GM19240 (cell line): ENCODE measurements around the gene DOK4.

ENCODE experiments used
- DNase-seq: peaks from one replicate; pipeline ENCODE4 v3.0.0; 2011; ENCODE audit warnings: low spot score; ENCODE audit not compliant: insufficient read length

The DOK4 gene

GRCh38 chr16:57478396-57479204 is 7.7 kb downstream of the DOK4 start:
- DNase-seq = no peak

DNA sequence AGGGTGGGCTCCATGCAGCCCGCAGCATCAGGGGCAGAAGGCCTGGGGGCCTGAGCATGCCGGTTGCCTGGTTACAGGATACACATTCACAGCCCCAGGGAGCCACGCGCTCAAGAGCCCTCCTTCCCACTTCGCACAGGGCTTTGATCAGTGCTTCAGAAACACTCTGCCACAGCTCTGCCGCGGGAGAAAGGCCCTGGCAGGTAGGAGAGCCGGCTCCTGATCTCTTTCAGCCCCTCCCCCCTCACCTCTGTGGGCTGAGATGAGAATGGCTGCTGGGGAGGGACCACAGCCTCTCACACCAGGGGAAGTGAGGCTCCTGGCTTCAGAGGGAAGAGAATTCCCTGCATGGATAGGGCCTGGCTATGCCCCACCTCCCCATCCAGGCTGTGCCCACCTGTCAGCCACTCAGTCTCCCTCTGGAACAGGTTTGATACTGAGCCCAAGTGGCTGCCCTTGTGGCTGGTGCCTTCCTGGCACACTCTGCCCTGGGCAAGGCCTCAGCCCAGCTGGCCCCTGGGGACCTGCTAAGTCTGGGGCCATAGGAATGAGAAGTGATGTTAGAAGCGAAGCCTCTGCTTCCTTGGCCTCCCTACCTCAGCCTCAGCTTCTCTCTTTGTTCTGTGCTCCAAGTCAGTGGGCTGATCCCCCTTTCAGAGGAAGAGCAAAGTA is 8.6 kb downstream of the DOK4 start:
- DNase-seq = no peak

GRCh38 chr16:57476546-57477410 is 9.5 kb downstream of the DOK4 start:
- DNase-seq = no peak

DNA sequence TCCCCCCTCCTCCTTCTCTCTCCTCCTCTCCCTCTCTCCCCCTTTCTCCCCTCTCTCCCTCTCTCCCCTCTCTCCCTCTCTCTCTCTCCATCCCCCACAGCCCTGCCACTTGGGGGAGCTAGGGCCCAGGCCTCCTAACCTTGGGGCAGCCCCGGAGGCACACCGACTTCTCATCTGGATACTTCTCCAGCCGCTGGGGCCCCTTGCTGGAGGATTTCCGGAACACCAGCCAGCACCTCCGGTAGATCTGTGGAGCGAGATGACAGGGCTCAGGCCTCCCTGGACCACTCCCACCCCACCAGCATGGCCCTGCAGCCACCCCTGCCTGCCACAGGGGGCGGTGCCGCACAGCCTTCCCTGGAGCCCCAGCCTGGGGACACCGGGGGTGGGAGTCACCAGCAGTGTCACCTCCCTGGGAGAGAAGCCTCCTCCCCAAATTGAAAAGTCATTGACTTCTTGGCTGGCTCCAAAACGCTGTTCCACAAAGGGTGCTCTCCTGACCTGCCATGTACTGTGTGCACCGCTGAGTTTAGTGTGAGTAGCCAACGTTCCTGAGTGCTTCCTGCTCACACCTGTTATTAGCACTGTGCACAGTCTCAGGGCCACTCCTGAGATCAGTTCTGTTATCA is 10.5 kb downstream of the DOK4 start:
- peak; percentile 88 for DNase-seq

DNA sequence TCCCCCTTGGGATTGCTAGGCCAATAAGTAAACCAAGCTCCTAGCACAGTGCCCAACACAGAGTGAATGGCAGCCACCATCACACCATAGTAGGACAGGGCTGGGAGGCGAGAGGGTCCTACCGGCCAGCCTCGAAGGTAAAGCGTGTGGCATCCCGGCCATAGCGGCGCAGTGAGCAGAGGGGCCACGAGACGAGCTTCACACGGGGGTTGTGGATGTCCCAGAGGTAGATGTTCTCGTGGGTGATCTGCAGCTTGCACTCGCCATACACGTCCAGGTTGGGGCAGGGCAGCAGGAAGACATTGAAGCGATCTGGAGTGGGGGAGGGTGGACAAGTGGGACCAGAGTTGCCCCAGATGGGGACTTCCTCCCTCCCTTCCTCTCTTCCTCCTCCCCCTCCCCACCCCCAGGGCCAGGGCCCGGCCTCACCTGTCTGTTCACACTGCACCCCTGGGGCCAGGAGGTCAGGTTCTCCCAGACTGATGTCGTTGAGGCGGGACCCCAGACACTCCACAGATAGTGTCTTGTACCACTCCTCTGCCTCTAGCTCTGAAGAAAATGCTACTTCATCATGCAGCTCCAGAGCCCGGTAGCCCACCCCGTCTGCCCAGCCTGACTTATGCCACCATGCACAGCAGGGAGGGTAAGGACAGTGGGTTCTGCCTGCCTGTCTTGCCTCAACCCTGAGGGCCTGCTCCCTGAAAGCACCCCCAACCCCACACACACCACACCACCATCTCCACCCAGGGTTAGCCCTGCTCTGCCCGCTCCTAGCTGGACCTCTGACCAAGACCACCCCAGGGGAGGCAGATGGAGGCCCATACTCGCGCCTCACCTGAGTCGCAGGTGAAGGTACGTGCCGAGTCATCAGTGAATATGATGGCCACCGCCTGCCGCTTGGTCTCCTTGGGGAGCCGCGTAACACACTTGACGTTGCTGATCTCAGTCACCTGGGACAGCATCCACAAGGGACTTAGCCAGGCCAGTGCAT is 11.3 kb downstream of the DOK4 start:
- DNase-seq = no peak

DNA sequence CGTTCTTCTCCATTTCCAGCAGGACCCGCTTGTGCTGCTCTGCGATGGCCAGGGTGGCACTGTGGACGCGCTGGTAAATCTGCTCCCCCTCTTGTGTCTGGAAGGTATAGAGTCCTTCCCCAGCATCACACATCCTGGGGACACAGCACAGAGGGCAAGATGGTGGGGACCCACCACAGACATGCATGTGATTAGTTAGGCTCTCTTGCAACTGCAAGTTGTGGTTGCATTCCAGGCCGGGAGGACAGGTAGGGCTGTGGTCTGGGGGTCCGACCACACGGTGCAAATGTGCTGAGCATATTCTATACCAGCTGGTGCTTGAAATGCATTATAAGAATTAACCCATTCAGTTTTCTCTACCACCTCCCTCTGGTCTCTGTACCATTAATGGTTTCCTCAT is 12.4 kb downstream of the DOK4 start:
- no peak for DNase-seq

DNA sequence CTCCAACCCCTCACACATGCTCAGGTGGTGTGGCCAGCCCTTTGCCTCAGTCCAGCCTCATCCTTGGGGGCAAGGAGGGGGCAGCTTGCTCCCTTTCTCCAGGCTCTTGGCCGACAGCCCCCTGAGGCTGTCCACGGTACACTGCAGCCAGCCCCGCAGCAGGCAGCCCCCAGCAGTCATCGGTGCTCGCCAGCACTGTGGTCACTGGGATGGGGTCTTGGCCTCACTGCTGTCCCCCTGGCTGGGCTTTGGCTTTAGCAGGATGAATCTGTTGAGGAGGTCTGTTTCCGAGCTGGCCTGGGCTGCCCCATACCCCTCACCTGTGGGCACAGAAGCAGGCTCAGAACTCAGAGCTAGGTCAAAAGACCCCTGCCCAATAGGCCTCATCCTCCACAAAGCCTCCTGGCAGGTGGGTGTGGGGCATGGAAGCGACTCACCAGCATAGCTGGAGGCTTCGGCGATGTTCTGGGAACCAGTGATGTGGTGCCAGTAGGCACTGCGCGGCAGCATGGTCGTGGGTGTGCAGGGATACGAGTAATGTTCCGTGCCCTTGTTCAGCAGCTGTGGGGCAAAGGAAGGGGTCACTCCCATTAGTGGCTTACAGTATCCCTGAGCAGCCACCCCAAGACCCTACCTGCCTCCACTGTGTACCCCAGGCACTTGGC is 13.0 kb downstream of the DOK4 start:
- DNase-seq = no peak

DNA sequence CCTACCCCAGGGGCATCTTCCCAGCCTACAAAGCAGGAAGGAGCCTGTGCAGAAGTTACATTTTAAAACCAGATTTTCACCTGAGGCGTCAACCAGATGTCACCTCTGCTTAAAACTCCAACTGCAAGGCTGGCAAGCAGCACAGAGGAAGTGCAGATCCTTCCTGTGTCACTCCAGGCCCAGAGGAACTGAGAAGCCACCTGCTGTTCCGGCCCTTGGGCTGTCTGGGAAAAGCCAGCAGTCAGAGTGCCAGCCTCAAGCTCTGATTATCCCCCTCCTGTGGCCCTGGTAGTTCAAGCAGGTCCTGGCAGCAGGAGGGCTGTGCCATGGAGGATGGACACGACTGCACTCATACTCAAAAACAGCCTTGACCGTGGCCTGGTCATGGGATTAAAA is 13.6 kb downstream of the DOK4 start:
- DNase-seq = no peak

- no peak for DNase-seq
Measured at GRCh38 chr16:57471852-57472664, 14.2 kb downstream of the DOK4 start.

DNA sequence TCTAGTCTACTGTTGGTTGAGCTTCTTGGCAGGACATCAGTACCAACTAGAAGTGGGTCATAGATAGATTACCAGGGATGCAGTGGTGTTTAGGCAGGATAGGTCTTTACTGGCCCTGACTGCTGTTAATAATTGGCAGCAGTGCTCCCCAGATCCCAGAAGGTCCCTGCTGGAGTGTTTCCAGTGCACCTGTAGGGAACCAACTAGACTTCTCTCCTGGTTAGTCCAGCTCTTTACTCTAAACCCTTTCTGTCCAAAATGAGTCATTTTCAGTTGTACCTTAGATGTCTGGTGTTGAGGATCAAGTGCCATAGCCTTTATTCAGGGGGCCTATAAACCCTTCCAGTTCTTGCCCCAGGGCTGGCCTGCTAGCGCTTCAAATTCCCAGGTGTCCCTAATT is 15.1 kb downstream of the DOK4 start:
- no peak for DNase-seq

GRCh38 chr16:57470711-57471110 is 15.6 kb downstream of the DOK4 start:
- no peak for DNase-seq

DNA sequence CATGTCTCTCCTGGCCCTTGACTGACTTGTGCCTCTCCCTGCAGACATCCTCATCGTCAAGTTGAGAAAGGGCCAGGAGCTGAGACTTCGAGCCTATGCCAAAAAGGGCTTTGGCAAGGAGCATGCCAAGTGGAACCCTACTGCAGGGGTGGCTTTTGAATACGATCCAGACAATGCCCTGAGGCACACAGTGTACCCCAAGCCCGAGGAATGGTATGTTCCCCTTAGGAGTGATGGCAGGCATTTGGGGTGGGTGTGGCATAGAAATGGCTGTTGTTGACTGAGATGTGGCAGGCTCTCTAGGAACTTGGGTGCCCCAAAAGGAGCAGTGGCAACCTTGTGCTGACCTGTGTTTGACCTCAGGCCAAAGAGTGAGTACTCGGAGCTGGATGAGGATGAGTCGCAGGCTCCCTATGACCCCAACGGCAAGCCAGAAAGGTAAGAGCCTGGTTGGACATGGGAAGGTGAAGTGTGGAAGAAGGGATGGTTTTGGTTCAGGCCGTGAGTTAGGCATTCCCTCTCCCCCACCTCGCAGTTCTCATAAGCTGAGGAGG is 16.3 kb downstream of the DOK4 start:
- no peak for DNase-seq

- DNase-seq = no peak
Measured at GRCh38 chr16:57469046-57469445, 17.2 kb downstream of the DOK4 start.

GRCh38 chr16:57468346-57468745 is 17.9 kb downstream of the DOK4 start:
- DNase-seq = no peak

DNA sequence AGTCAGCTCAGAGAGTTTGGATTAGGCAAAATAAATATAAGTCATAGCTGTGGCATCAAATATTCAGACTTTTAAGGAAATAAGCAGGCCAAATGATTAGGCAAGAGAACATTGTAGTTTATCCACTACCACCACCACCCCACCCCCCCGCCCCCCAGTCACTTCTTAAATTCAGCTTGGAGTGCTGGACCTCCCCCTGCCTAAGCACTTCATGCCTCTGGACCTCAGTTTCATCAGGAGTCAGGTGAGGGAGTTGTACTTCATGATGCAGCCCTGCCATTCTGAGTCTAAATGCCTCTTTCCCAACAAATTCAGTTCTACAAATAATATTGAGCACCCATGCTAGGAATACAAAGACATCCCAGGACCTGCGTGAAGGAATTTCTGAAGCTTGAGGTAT is 21.8 kb downstream of the DOK4 start:
- no peak for DNase-seq

- no peak for DNase-seq
Measured at GRCh38 chr16:57462978-57463362, 23.3 kb downstream of the DOK4 start.

DNA sequence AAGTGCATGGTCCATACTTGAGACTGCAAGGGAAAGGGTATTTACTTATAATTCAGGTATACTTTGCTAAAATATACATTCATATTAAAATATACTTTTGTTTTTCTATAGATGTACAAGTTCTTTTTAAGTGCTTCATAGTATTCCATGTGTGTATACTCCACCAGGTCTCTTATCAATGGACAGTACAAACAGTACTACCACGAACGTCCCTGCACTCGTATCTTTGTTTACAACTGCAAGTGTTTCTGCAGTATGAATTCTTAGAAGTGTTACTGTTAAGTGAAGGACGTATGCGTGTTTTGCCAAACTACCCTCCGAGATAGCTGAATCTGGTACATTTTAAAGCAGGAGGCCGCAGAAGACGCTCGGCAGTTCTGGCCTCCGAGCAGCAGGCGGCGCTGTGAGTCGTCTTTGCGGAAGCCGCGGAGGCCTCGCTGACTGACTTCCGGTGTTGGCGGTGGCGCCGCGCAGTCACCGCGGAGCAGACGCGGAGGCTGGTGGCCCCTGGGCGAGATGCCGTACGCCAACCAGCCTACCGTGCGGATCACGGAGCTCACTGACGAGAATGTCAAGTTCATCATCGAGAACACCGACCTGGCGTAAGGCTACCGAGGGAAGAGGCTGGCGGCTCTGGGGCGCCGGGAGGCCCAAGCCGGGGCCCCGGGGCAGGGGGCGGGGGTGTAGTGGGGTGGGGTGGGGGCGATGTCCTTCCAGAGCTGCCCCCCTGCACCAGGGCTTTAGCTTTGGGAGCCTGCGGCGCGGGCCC is 23.9 kb downstream of the DOK4 start, which contains the start of gene POLR2C:
Gene POLR2C (plus strand): TSS at position 471 of the 769 bp plus-strand sequence. CDS start 46 bp downstream, at position 517.
- peak; percentile 89 for DNase-seq

DNA sequence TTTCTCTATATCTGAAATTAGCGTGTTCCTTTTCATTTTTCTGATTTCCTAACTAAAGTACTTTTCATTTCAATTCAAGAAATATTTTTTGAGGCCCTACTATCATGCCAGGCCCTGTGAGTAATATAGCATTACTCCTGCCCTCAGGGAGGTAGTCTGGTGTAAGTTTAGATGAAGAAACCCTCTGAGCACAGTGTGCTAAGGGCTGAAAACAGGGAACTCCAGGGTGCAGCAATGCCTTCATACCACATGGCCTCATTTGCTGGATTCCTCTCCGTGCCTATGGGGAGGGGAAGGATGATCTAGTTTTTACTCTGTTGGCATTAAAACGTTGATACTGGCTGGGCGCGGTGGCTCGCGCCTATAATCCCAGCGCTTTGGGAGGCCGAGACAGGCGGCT is 34.3 kb downstream of the DOK4 start:
- DNase-seq = no peak
